HepG2 (cell line): ENCODE measurements around the gene RARS2. TPM values are rescaled to one million over a fixed set of nuclear protein-coding genes. Genes with fewer than 3 reads are reported as not detected.

ENCODE experiments used
- DMAP1 ChIP-seq: IDR thresholded peaks from 2 replicates; pipeline ENCODE4 v1.6.1; 2016
- FOXK2 ChIP-seq: fragments of 450-650 bp; IDR thresholded peaks from 2 replicates; pipeline ENCODE4 v1.6.1; 2016
- KLF6 ChIP-seq: IDR thresholded peaks from 2 replicates; pipeline ENCODE4 v1.8.0; 2016; ENCODE audit warnings: missing biosample characterization, missing genetic modification reagents
- LCORL ChIP-seq, 2 experiments: fragments of 450-650 bp in 1 of 2; sonication (generic) in 1 of 2; formaldehyde crosslinking in 1 of 2; IDR thresholded peaks; 2 replicates each; pipeline versions ENCODE4 v1.5.0 to v1.6.1; 2017 to 2020; ENCODE audit warnings: antibody characterized with exemption in 1 of 2, missing genetic modification reagents in 1 of 2
- MTA1 ChIP-seq: sonication (generic); formaldehyde crosslinking; IDR thresholded peaks from 2 replicates; pipeline ENCODE4 v1.4.0; 2020; ENCODE audit warnings: missing genetic modification reagents, mild to moderate bottlenecking, borderline replicate concordance
- PHF20 ChIP-seq: sonication (generic); formaldehyde crosslinking; IDR thresholded peaks from 2 replicates; pipeline ENCODE4 v1.5.0; 2020; ENCODE audit warnings: mild to moderate bottlenecking, missing genetic modification reagents
- POLR2G ChIP-seq: fragments of 200-400 bp; formaldehyde crosslinking; IDR thresholded peaks from 2 replicates; pipeline ENCODE4 v1.6.1; 2018; ENCODE audit warnings: mild to moderate bottlenecking, low read depth, low read length, moderate library complexity
- SNAI1 ChIP-seq: sonication (generic); formaldehyde crosslinking; IDR thresholded peaks from 2 replicates; pipeline ENCODE4 v1.5.0; 2020; ENCODE audit warnings: mild to moderate bottlenecking, missing genetic modification reagents, borderline replicate concordance
- THAP11 ChIP-seq: IDR thresholded peaks from 2 replicates; pipeline ENCODE4 v1.6.1; 2016; ENCODE audit warnings: missing biosample characterization, missing genetic modification reagents
- ZNF274 ChIP-seq: sonication (generic); formaldehyde crosslinking; IDR thresholded peaks from 2 replicates; pipeline ENCODE4 v1.5.1; 2020; ENCODE audit warnings: mild to moderate bottlenecking, missing genetic modification reagents
- ZNF552 ChIP-seq: sonication (generic); formaldehyde crosslinking; IDR thresholded peaks from 2 replicates; pipeline ENCODE4 v1.9.0; 2022; ENCODE audit warnings: missing genetic modification reagents, mild to moderate bottlenecking, borderline replicate concordance
- polyA plus RNA-seq, 8 experiments: library from polyadenylated mRNA; depleted of rRNA in 3 of 8; stranded (reverse) in 7 of 8; unstranded in 1 of 8; fragments of >200 nt; fragmentation: Illumina TruSeq in 4 of 8; extraction: Trizol in 4 of 8; gene quantifications; 2 replicates each; pipeline versions ENCODE4 v1.2.1 to v1.2.3, GENCODE V29; 2011 to 2016; ENCODE audit warnings: low read depth in 4 of 8, missing spikeins in 1 of 8, mixed read lengths in 1 of 8; ENCODE audit not compliant: insufficient read depth in 1 of 8
- total RNA-seq, 5 experiments: library from RNA; depleted of rRNA; stranded (reverse); fragments of >200 nt; fragmentation: Illumina TruSeq; extraction: Trizol; gene quantifications; 2 replicates each; pipeline ENCODE4 v1.2.3, GENCODE V29; 2016; ENCODE audit warnings: low read depth in 1 of 5
- TF ChIP-seq, protein P1 (sequence below): sonication (generic); formaldehyde crosslinking; IDR thresholded peaks from 2 replicates; pipeline ENCODE4 v1.5.1; 2020; ENCODE audit warnings: missing genetic modification reagents, mild to moderate bottlenecking, borderline replicate concordance
- TF ChIP-seq, protein P2 (sequence below): sonication (generic); formaldehyde crosslinking; IDR thresholded peaks from 2 replicates; pipeline ENCODE4 v1.4.0; 2020; ENCODE audit warnings: missing genetic modification reagents, borderline replicate concordance
- TF ChIP-seq, protein P3 (sequence below): sonication (generic); formaldehyde crosslinking; IDR thresholded peaks from 2 replicates; pipeline ENCODE4 v1.4.0; 2020; ENCODE audit warnings: missing genetic modification reagents
- TF ChIP-seq, protein P4 (sequence below): IDR thresholded peaks from 2 replicates; pipeline ENCODE4 v1.6.1; 2016; ENCODE audit warnings: low read depth, missing genetic modification reagents, missing compliant biosample characterization

RARS2 gene
- total and polyA plus RNA-seq, 2 of the 13 experiments (the other 11 are each of a cell fraction or from before 2014, with no cell fraction given) = 23.4 to 80.1 TPM

DNA sequence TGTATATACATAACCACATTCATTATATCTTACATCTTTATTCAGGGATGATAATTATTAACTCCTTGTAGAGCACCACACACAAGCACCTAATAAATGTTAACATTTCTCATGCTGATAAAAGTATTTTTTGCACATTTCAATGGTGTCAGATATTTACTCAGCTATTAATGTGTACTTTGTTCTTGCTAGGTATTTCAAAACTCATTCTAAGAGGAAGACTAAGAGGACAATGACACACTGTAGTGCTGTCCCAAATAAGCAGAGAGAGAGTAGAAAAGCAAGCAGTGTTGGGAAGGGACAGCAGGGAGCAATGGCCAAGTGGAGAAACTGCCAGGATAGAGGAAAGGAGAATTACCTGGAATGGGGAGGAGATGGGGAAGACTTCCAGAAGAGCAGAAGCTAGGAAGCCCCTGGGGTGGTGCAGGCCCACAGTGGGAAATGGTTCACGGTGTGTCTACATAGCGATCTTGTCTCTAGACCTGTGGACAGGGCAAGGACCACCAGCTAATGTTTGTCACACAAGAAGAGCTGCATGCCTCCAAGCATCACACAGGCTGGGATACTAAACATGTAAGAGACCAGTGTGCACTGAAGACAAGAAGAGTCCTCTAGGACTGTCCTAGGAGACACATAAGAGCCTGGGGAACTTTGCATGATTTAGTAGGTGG is 55.3 kb downstream of the RARS2 start (continued):
- TF ChIP-seq, protein P1, sequence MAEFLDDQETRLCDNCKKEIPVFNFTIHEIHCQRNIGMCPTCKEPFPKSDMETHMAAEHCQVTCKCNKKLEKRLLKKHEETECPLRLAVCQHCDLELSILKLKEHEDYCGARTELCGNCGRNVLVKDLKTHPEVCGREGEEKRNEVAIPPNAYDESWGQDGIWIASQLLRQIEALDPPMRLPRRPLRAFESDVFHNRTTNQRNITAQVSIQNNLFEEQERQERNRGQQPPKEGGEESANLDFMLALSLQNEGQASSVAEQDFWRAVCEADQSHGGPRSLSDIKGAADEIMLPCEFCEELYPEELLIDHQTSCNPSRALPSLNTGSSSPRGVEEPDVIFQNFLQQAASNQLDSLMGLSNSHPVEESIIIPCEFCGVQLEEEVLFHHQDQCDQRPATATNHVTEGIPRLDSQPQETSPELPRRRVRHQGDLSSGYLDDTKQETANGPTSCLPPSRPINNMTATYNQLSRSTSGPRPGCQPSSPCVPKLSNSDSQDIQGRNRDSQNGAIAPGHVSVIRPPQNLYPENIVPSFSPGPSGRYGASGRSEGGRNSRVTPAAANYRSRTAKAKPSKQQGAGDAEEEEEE = no peak
- TF ChIP-seq KLF6 (CRISPR knock-in tag) = no peak
- TF ChIP-seq FOXK2 = peak; percentile 42; the same call in 1 of the 2 replicates
- TF ChIP-seq ZNF552 = no peak
- TF ChIP-seq POLR2G = 0 out of 2 replicates have a peak, but pooled peaks have one; percentile 33
- TF ChIP-seq THAP11 (CRISPR knock-in tag) = peak; percentile 69
- TF ChIP-seq, protein P2, sequence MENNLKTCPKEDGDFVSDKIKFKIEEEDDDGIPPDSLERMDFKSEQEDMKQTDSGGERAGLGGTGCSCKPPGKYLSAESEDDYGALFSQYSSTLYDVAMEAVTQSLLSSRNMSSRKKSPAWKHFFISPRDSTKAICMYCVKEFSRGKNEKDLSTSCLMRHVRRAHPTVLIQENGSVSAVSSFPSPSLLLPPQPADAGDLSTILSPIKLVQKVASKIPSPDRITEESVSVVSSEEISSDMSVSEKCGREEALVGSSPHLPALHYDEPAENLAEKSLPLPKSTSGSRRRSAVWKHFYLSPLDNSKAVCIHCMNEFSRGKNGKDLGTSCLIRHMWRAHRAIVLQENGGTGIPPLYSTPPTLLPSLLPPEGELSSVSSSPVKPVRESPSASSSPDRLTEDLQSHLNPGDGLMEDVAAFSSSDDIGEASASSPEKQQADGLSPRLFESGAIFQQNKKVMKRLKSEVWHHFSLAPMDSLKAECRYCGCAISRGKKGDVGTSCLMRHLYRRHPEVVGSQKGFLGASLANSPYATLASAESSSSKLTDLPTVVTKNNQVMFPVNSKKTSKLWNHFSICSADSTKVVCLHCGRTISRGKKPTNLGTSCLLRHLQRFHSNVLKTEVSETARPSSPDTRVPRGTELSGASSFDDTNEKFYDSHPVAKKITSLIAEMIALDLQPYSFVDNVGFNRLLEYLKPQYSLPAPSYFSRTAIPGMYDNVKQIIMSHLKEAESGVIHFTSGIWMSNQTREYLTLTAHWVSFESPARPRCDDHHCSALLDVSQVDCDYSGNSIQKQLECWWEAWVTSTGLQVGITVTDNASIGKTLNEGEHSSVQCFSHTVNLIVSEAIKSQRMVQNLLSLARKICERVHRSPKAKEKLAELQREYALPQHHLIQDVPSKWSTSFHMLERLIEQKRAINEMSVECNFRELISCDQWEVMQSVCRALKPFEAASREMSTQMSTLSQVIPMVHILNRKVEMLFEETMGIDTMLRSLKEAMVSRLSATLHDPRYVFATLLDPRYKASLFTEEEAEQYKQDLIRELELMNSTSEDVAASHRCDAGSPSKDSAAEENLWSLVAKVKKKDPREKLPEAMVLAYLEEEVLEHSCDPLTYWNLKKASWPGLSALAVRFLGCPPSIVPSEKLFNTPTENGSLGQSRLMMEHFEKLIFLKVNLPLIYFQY (CRISPR knock-in tag) = no peak
- no peak for TF ChIP-seq ZNF274 (CRISPR knock-in tag)
- TF ChIP-seq, protein P3, sequence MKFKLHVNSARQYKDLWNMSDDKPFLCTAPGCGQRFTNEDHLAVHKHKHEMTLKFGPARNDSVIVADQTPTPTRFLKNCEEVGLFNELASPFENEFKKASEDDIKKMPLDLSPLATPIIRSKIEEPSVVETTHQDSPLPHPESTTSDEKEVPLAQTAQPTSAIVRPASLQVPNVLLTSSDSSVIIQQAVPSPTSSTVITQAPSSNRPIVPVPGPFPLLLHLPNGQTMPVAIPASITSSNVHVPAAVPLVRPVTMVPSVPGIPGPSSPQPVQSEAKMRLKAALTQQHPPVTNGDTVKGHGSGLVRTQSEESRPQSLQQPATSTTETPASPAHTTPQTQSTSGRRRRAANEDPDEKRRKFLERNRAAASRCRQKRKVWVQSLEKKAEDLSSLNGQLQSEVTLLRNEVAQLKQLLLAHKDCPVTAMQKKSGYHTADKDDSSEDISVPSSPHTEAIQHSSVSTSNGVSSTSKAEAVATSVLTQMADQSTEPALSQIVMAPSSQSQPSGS (CRISPR knock-in tag) = peak; percentile 82
- TF ChIP-seq DMAP1 = no peak
- TF ChIP-seq MTA1 (CRISPR knock-in tag) = no peak
- TF ChIP-seq SNAI1 (CRISPR knock-in tag) = no peak
- no peak for TF ChIP-seq PHF20 (CRISPR knock-in tag)
- TF ChIP-seq LCORL (IDR thresholded peaks at IDR 0.05) = 0 out of 2 replicates have a peak, but pooled peaks have one; percentile 23
- peak; percentile 75 for TF ChIP-seq LCORL (CRISPR knock-in tag; IDR thresholded peaks at IDR 0.05)
- TF ChIP-seq, protein P4, sequence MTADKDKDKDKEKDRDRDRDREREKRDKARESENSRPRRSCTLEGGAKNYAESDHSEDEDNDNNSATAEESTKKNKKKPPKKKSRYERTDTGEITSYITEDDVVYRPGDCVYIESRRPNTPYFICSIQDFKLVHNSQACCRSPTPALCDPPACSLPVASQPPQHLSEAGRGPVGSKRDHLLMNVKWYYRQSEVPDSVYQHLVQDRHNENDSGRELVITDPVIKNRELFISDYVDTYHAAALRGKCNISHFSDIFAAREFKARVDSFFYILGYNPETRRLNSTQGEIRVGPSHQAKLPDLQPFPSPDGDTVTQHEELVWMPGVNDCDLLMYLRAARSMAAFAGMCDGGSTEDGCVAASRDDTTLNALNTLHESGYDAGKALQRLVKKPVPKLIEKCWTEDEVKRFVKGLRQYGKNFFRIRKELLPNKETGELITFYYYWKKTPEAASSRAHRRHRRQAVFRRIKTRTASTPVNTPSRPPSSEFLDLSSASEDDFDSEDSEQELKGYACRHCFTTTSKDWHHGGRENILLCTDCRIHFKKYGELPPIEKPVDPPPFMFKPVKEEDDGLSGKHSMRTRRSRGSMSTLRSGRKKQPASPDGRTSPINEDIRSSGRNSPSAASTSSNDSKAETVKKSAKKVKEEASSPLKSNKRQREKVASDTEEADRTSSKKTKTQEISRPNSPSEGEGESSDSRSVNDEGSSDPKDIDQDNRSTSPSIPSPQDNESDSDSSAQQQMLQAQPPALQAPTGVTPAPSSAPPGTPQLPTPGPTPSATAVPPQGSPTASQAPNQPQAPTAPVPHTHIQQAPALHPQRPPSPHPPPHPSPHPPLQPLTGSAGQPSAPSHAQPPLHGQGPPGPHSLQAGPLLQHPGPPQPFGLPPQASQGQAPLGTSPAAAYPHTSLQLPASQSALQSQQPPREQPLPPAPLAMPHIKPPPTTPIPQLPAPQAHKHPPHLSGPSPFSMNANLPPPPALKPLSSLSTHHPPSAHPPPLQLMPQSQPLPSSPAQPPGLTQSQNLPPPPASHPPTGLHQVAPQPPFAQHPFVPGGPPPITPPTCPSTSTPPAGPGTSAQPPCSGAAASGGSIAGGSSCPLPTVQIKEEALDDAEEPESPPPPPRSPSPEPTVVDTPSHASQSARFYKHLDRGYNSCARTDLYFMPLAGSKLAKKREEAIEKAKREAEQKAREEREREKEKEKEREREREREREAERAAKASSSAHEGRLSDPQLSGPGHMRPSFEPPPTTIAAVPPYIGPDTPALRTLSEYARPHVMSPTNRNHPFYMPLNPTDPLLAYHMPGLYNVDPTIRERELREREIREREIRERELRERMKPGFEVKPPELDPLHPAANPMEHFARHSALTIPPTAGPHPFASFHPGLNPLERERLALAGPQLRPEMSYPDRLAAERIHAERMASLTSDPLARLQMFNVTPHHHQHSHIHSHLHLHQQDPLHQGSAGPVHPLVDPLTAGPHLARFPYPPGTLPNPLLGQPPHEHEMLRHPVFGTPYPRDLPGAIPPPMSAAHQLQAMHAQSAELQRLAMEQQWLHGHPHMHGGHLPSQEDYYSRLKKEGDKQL = peak; percentile 79; the same call in 1 of the 2 replicates
